Activated CD4-positive, alpha-beta T cell treated with anti-CD3 and anti-CD28 coated beads for 24 hours (primary cell): Measurements from ENCODE around the gene POLR3E.
A peak's percentile ranks its signal among the peaks of the same experiment; 100 is the strongest.

Source experiments
- DNase-seq, 2 donors: peaks; one replicate each; pipeline ENCODE4 v3.0.0-alpha.2; 2020; ENCODE audit warnings: low read depth in 2 of 2

POLR3E gene

GRCh38 chr16:22297114-22297870 is at the start of gene POLR3E:
Gene POLR3E (plus strand): TSS chr16:22297409. CDS start chr16:22302969, 5,560 bp downstream.
- DNase-seq = peak; percentile 99 to 100

GRCh38 chr16:22250522-22250921 is 46.7 kb upstream of the POLR3E start:
- no peak for DNase-seq

GRCh38 chr16:22252317-22252716 is 44.9 kb upstream of the POLR3E start:
- no peak for DNase-seq

- DNase-seq = no peak
Measured at GRCh38 chr16:22253272-22253671, 43.9 kb upstream of the POLR3E start.

GRCh38 chr16:22255335-22255734 is 41.9 kb upstream of the POLR3E start:
- no peak for DNase-seq

GRCh38 chr16:22257440-22257839 is 39.8 kb upstream of the POLR3E start:
- no peak for DNase-seq

GRCh38 chr16:22260490-22260889 is 36.7 kb upstream of the POLR3E start:
- no peak for DNase-seq

GRCh38 chr16:22262460-22262859 is 34.7 kb upstream of the POLR3E start:
- peak in 1 of 2 donors; percentile 2 for DNase-seq

GRCh38 chr16:22264786-22265185 is 32.4 kb upstream of the POLR3E start:
- DNase-seq = no peak

- DNase-seq = no peak
Measured at GRCh38 chr16:22265351-22265750, 31.9 kb upstream of the POLR3E start.

GRCh38 chr16:22266546-22266945 is 30.7 kb upstream of the POLR3E start:
- DNase-seq = no peak

- no peak for DNase-seq
Measured at GRCh38 chr16:22267764-22268163, 29.4 kb upstream of the POLR3E start.

GRCh38 chr16:22270525-22270924 is 26.7 kb upstream of the POLR3E start:
- no peak for DNase-seq

GRCh38 chr16:22272870-22273650 is 24.1 kb upstream of the POLR3E start:
- DNase-seq = no peak

- DNase-seq = no peak
Measured at GRCh38 chr16:22274916-22275315, 22.3 kb upstream of the POLR3E start.

GRCh38 chr16:22278441-22279230 is 18.6 kb upstream of the POLR3E start:
- DNase-seq = no peak

GRCh38 chr16:22282254-22282892 is 14.8 kb upstream of the POLR3E start:
- DNase-seq = no peak

GRCh38 chr16:22284637-22285036 is 12.6 kb upstream of the POLR3E start:
- DNase-seq = no peak

GRCh38 chr16:22285080-22285479 is 12.1 kb upstream of the POLR3E start:
- no peak for DNase-seq

GRCh38 chr16:22291020-22291419 is 6.2 kb upstream of the POLR3E start:
- no peak for DNase-seq

- no peak for DNase-seq
Measured at GRCh38 chr16:22291860-22292318, 5.3 kb upstream of the POLR3E start.

- no peak for DNase-seq
Measured at GRCh38 chr16:22292320-22292719, 4.9 kb upstream of the POLR3E start.
